ES-I3 (cell line): Measurements from ENCODE around the gene CDON.
A peak's percentile ranks its signal among the peaks of the same experiment; 100 is the strongest.

Experiments
- H3K36me3 ChIP-seq: 2 replicates; pipeline ENCODE4 v1.6.1; 2013; ENCODE audit warnings: mild to moderate bottlenecking, low read length, control low read depth, moderate library complexity; ENCODE audit not compliant: insufficient read depth
- H3K4me1 ChIP-seq: 2 replicates; pipeline ENCODE4 v1.6.1; 2013; ENCODE audit warnings: mild to moderate bottlenecking, control low read depth, low read length; ENCODE audit not compliant: insufficient read depth
- H3K9ac ChIP-seq: 2 replicates; pipeline ENCODE4 v1.6.1; 2013; ENCODE audit warnings: low read depth, mild to moderate bottlenecking, low read length, moderate library complexity
- H3K9me3 ChIP-seq: 2 replicates; pipeline ENCODE4 v1.6.1; 2013; ENCODE audit warnings: mild to moderate bottlenecking, low read length, moderate library complexity; ENCODE audit not compliant: control insufficient read depth, insufficient read depth

Gene CDON

GRCh38 chr11:126072801-126073594 is 10.3 kb upstream of the CDON start:
- Histone ChIP-seq H3K9me3 (no peaks in the 10 kb centered on the region), H3K4me1 (peaks cover 23% of the 10 kb centered on the region), H3K36me3 (no peaks in the 10 kb centered on the region), H3K9ac (no peak overlapping the region)

- Histone ChIP-seq H3K9me3 (no peaks in the 10 kb centered on the region), H3K36me3 (no peaks in the 10 kb centered on the region), H3K4me1 (peaks cover 23% of the 10 kb centered on the region), H3K9ac (no peak overlapping the region)
These were observed 9.6 kb upstream of the CDON start for GRCh38 chr11:126072141-126072741.

- Histone ChIP-seq H3K4me1 (peaks cover 9% of the 10 kb centered on the region), H3K36me3 (no peaks in the 10 kb centered on the region), H3K9me3 (no peaks in the 10 kb centered on the region), H3K9ac (peak overlapping the region; percentile 42; the same call in 1 of the 2 replicates)
These were observed 814 bp upstream of the CDON start for GRCh38 chr11:126063507-126063852.

- peaks cover 9% of the 10 kb centered on the region for H3K4me1 ChIP-seq
- no peaks in the 10 kb centered on the region for H3K9me3 ChIP-seq
- peak overlapping the region; percentile 64 for H3K9ac ChIP-seq
- H3K36me3 ChIP-seq = no peaks in the 10 kb centered on the region
These were observed 673 bp downstream of the CDON start for GRCh38 chr11:126061707-126062678.

GRCh38 chr11:126060757-126061171 is 1.9 kb downstream of the CDON start:
- Histone ChIP-seq H3K4me1 (peaks cover 9% of the 10 kb centered on the region), H3K36me3 (no peaks in the 10 kb centered on the region), H3K9me3 (no peaks in the 10 kb centered on the region), H3K9ac (no peak overlapping the region)

GRCh38 chr11:126059238-126059781 is 3.4 kb downstream of the CDON start:
- H3K4me1 ChIP-seq = peaks cover 9% of the 10 kb centered on the region
- H3K9ac ChIP-seq = no peak overlapping the region
- H3K9me3 ChIP-seq = no peaks in the 10 kb centered on the region
- H3K36me3 ChIP-seq = no peaks in the 10 kb centered on the region

GRCh38 chr11:126058105-126058874 is 4.4 kb downstream of the CDON start:
- Histone ChIP-seq H3K36me3 (no peaks in the 10 kb centered on the region), H3K9ac (no peak overlapping the region), H3K4me1 (peaks cover 9% of the 10 kb centered on the region), H3K9me3 (no peaks in the 10 kb centered on the region)

GRCh38 chr11:126054882-126055281 is 7.8 kb downstream of the CDON start:
- H3K9me3 ChIP-seq = no peaks in the 10 kb centered on the region
- no peaks in the 10 kb centered on the region for H3K36me3 ChIP-seq
- H3K9ac ChIP-seq = no peak overlapping the region
- 0 out of 2 replicates have a peak, but pooled peaks cover 4% of the 10 kb centered on the region for H3K4me1 ChIP-seq

- Histone ChIP-seq H3K9me3 (no peaks in the 10 kb centered on the region), H3K4me1 (0 out of 2 replicates have a peak, but pooled peaks cover 4% of the 10 kb centered on the region), H3K36me3 (no peaks in the 10 kb centered on the region), H3K9ac (no peak overlapping the region)
These were observed 8.3 kb downstream of the CDON start for GRCh38 chr11:126054408-126054807.

GRCh38 chr11:126053415-126054286 is 9.0 kb downstream of the CDON start:
- no peak overlapping the region for H3K9ac ChIP-seq
- H3K4me1 ChIP-seq = no peaks in the 10 kb centered on the region
- no peaks in the 10 kb centered on the region for H3K36me3 ChIP-seq
- no peaks in the 10 kb centered on the region for H3K9me3 ChIP-seq

GRCh38 chr11:126051117-126051516 is 11.5 kb downstream of the CDON start:
- Histone ChIP-seq H3K36me3 (no peaks in the 10 kb centered on the region), H3K9ac (no peak overlapping the region), H3K4me1 (no peaks in the 10 kb centered on the region), H3K9me3 (no peaks in the 10 kb centered on the region)

GRCh38 chr11:126049159-126049558 is 13.5 kb downstream of the CDON start:
- H3K9me3 ChIP-seq = no peaks in the 10 kb centered on the region
- no peaks in the 10 kb centered on the region for H3K4me1 ChIP-seq

GRCh38 chr11:126048197-126048596 is 14.5 kb downstream of the CDON start:
- no peak overlapping the region for H3K9ac ChIP-seq
- no peaks in the 10 kb centered on the region for H3K9me3 ChIP-seq
- no peaks in the 10 kb centered on the region for H3K36me3 ChIP-seq
- no peaks in the 10 kb centered on the region for H3K4me1 ChIP-seq

More at GRCh38 chr11:126049159-126049558, 13.5 kb downstream of the CDON start:
- no peak overlapping the region for H3K9ac ChIP-seq
- no peaks in the 10 kb centered on the region for H3K36me3 ChIP-seq
